Endothelial cell of hepatic sinusoid (primary cell): ENCODE measurements around the gene IMPDH1.

Experiments
- in situ Hi-C: cut with HindIII; loops from 2 replicates; pipeline ENCODE4 v1.10.0; 2017; ENCODE audit warnings: low sequenced_read_pairs

The IMPDH1 gene

GRCh38 chr7:128364166-128364870, 45.5 kb downstream of the IMPDH1 start:
- in situ Hi-C loops = no loop called here

- in situ Hi-C loops = no loop called here
Measured at GRCh38 chr7:128363261-128363721, 46.5 kb downstream of the IMPDH1 start.

- in situ Hi-C loops = no loop called here
Measured at GRCh38 chr7:128362670-128363069, 47.1 kb downstream of the IMPDH1 start.

DNA sequence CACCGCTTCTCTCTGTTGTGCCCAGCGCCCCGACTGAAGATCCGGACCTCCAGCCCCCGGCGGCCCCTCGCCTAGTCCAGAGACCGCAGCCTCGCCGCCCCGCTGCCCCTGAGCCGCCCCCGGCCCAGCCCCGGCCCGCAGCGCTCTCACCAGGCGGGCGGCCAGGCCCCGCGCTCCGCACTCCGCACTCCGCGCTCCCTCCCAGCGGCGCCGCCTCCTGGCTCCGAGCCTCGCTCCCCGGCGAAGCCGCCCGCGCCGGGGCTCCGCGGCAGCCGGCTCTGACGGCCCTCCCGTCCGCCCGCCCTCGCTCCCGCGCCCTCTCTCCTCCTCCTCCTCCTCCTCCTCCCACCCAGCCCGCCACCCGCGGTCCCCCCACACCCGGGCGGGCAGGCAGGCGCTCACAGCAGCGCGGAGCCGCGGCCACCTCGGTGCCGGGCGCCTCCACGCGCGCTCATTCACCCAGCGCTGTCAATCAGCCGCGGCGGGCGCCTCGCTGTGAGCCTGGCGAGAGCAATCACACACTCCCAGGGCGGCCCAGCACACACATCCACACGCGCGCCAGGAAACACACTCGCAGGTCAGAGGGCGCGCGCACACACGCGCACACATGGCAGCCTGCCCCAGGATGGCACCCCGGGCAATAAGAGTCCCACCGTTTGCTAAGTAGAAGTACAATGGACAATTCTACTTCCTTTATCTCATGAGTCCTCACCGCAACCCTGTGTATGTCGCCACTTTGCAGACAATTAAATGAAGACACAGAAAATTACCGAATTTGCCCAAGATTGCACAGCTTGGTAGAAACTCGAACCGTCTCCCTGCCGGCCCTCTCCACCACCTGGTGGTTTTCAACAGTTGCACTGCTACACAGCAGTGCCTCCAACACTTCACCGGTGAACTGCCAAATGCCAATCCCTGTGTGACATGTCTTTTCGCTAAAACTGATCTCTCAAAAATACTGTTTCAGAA, 48.1 kb downstream of the IMPDH1 start, which contains the start of gene PRRT4:
PRRT4 (minus strand) TSS at position 280 of the 969 bp plus-strand sequence.
- in situ Hi-C loops = no loop called here

DNA sequence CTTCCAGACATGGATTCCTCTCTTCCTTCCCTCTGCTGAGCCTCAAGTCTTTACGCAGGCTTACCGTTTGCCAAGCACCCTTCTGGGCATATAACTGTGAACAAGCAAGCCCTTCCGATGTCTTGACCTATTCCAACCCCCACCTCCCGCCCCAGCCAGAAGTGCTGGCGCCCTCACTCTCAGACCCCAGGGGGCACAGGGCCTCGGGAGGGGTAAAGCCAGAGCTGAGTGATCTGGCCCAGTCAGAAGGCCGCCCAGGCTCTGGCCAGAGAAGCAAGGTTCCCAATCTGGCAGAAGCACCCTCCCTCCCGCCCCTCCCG, 49.5 kb downstream of the IMPDH1 start:
- in situ Hi-C loops = no loop called here

DNA sequence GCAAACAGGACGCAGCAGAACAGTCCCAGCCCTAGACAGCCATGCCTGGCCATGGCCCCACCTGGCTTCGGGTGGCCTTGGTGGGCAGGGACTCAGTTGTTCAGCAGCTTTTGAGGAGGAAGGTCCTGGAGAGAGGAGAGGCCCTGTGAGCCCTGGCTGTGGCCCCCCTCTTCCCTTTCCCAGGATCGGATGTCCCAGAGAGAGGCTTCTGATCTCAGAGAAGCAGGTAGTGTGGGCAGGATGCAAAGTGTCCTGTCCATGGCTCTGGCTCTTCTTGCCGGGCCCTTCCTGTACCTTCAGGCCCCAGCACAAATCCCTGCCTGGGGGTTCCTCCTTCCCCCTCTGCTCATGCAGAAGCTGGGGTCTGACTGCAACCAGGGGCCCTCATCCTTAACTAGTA, 49.8 kb downstream of the IMPDH1 start:
- in situ Hi-C loops = no loop called here

DNA sequence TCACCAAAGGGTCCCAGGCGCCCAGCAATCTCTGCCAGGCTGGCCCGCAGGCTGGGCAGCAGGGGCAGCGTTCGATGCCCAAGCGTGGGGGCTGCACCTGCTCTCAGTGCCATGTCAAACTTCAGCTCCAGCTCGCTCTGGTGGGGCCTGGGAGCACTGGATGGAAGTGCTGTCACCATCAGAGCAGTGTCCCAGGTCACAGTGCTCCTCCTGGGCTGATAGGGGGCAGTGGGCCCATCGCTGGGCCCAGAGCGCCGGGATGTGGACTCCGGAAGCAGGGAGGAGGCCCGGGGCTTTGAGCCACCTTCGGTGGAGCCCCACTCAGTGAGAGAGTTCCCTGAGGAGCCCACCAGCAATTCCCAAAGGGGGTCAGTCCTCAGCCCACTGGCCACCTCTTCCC, 50.4 kb downstream of the IMPDH1 start:
- in situ Hi-C loops = no loop called here

GRCh38 chr7:128358233-128358632, 51.5 kb downstream of the IMPDH1 start:
- in situ Hi-C loops = no loop called here

DNA sequence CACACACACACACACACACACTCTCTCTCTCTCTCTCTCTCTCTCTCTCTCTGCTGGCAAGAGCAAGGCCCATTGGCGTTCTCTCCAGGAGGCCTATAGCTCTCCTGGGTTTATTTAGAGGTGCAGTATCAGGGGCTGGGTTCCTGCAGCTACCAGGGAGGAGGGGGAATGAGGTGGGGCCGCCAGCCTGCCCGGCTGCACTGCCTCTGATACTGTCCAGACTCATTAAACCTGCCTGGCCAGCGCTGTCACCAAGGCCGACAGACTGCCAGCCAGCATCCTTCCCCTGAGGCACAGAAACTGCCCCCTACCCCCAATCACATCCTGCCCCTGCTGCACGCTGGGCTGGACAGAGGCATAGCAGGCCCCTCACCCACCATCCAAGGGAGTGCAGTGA, 52.6 kb downstream of the IMPDH1 start:
- in situ Hi-C loops = no loop called here

DNA sequence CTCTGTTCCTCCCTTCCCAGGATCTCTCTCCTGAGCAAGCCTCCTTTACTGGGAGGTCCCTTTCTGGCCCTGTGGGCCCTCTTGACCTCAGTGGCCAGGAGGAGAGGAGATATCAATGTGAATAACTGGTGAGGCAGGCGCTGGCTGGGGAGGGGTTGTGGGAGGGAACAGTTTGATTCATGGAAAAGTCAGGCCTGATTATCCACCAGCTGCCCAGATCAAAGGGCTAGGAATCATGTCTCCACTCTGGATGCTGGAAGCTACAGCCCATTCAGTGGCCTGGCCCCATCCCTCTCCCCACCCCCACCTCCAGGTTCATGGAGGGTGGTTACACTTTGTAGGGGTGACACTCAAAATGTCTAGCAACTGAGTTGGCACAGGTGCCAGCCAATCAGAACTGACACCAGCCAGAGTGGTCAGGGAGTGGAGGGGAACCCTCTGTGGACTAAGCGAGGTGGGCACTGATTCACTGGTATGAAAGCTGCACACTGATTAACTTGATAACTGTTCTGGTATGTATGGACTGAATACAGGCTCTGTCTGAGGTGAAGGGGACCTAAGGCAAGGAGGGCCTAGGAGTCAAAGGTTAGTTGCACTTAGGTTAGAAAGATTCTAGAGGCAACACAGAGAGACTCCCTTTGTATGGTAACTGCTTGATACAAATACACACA, 53.1 kb downstream of the IMPDH1 start:
- in situ Hi-C loops = no loop called here

DNA sequence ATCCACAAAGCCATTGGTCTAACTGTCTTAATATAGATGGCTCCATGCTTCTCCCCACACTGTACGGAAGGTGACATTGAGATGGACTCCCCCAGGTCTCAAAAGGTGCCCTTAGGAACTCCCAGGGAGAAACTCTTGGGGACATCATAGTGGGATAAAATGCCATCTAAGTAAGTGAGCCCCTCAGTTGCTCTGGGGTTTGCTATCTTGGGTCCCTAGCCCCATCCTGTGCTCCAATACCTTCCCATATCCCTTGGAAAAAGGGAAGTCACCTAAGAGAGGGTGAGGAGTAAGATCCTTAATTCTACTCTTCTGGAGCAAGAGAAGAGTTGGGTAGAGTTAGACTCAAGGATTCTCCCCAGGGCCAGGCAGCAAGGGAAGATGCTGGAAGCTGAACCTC, 56.2 kb downstream of the IMPDH1 start:
- in situ Hi-C loops = loop anchor here (5.0 kb wide), 1 partner anchor 54 kb away; the partner anchor contains the start of gene IMPDH1

- in situ Hi-C loops = loop anchor here (5.0 kb wide), 1 partner anchor 54 kb away; the partner anchor contains the start of gene IMPDH1
Measured at GRCh38 chr7:128353189-128353588, 56.6 kb downstream of the IMPDH1 start.

GRCh38 chr7:128352636-128353035, 57.1 kb downstream of the IMPDH1 start:
- in situ Hi-C loops = loop anchor here (5.0 kb wide), 1 partner anchor 55 kb away; the partner anchor contains the start of gene IMPDH1

- in situ Hi-C loops = loop anchor here (5.0 kb wide), 1 partner anchor 55 kb away; the partner anchor contains the start of gene IMPDH1
Measured at GRCh38 chr7:128352153-128352537, 57.6 kb downstream of the IMPDH1 start.

GRCh38 chr7:128351296-128352152, 58.3 kb downstream of the IMPDH1 start:
- in situ Hi-C loops = loop anchor here (5.0 kb wide), 1 partner anchor 56 kb away; the partner anchor contains the start of gene IMPDH1

- in situ Hi-C loops = loop anchor here (5.0 kb wide), 1 partner anchor 56 kb away; the partner anchor contains the start of gene IMPDH1
Measured at GRCh38 chr7:128350708-128351295, 59.0 kb downstream of the IMPDH1 start.

GRCh38 chr7:128349466-128349825, 60.3 kb downstream of the IMPDH1 start:
- in situ Hi-C loops = loop anchor here (5.0 kb wide), 1 partner anchor 113 kb away; no protein-coding TSS in a partner anchor

DNA sequence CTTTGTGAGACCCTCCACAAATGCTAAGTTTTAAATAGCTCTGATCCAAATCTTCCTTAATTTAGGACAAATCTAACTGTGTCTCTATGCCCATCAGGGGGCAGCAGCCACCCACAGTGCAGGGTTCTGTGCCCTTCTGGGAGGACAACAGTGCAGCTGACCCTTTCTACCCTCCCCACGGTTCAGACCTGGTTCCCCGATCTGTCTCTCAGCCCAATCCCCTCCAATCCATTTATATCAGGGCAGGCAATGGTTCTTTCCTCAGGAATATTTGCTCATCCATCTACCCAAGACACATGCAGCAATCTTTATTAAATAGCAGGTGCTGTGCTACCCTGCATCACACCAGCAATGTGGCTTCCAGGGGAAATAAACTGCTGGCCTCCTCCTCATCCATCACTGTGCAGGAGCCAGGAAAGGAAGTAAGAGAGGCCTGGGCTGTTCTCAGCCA, 62.1 kb downstream of the IMPDH1 start:
- in situ Hi-C loops = loop anchor here (5.0 kb wide), 1 partner anchor 115 kb away; no protein-coding TSS in a partner anchor

DNA sequence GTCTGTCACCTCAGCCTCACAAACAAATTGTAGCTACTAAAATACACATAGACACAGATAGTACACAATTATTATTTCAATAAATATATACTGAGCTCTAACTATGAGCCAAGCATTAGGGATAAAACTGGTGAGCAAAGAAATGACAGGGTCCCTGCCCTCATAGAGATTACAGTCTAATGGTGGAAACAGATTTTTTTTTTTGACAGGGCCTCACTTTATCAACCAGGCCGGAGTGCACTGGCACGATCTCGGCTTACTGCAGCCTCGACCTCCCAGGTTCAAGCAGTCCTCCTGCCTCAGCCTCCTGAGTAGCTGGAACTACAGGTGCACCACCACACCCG, 65.4 kb downstream of the IMPDH1 start:
- in situ Hi-C loops = no loop called here
